Stimulated activated CD4-positive, alpha-beta T cell treated with anti-CD3 and anti-CD28 coated beads, Interleukin-15, amount 100 ng/mL, for 24 hours (primary cell): ENCODE results near the gene PSTPIP1.
A peak's percentile ranks its signal among the peaks of the same experiment; 100 is the strongest.

Experiments
- DNase-seq: peaks from one replicate; pipeline ENCODE4 v3.0.0-alpha.2; 2020

Gene PSTPIP1

GRCh38 chr15:77001966-77002365 lies 7.0 kb downstream of the PSTPIP1 start:
- no peak for DNase-seq

DNA sequence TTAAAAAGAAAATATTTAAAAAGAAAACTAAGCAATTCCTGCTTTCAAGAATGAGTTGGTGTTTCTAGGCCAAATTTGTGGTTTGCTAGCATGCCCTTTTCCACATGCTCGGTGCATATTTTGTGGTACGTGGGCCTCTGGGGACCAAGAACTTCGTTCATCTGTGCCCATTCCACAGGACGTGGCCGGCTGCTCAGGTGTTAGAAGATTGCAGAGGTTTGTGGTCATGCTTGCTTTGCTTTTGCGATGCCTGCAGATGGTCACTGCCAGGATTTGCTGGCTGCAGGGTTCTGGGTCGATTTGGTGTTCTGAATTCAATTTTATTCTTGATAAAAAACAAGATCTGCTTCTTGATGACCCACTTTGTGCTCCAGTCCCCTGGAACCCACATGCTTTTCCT lies 7.5 kb downstream of the PSTPIP1 start:
- peak; percentile 47 for DNase-seq

GRCh38 chr15:77002954-77003912 lies 8.3 kb downstream of the PSTPIP1 start:
- peak; percentile 87 for DNase-seq

DNA sequence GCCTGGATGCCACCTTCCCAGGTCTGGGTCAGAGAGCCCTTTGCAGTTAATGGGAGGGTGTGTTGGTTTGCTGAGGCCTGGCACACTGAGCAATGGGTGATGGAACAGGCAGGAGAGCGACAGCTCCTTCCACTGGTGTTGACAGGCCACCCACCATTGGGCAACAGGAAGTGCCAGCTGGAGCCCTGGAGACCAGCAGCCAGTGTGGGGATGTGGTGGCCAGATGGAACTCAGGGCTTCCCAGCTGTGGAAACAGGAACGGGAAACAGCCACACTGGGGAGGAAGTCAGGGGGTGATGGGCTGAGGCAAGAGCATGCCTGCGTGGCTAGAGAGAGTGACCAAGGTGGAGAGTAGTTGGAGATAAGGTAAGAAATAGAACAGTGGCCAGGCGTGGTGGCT lies 9.3 kb downstream of the PSTPIP1 start:
- DNase-seq, result no peak

- no peak for DNase-seq
These were observed 14.2 kb downstream of the PSTPIP1 start for GRCh38 chr15:77009176-77009575.

GRCh38 chr15:77009646-77010311 lies 14.9 kb downstream of the PSTPIP1 start:
- no peak for DNase-seq

- no peak for DNase-seq
These were observed 15.4 kb downstream of the PSTPIP1 start for GRCh38 chr15:77010312-77010686.

DNA sequence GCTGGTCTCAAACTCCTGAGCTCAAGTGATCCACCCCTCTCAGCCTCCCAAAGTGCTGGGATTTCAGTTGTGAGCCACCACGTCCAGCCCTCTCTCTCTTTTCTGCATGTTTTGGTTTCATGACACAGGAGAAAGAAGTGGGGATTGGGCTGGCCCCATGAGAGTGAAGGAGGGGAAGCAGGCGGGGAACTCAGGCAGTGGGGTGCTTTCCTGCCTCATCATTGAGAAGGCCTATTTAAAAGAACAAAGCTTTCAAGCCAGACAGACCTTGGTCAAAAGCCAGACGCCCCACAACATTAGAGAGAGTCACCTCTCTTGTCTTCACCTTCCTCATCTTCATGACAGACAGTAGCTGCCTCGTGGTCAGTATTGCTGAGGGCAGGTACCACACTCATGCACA lies 15.9 kb downstream of the PSTPIP1 start:
- no peak for DNase-seq

DNA sequence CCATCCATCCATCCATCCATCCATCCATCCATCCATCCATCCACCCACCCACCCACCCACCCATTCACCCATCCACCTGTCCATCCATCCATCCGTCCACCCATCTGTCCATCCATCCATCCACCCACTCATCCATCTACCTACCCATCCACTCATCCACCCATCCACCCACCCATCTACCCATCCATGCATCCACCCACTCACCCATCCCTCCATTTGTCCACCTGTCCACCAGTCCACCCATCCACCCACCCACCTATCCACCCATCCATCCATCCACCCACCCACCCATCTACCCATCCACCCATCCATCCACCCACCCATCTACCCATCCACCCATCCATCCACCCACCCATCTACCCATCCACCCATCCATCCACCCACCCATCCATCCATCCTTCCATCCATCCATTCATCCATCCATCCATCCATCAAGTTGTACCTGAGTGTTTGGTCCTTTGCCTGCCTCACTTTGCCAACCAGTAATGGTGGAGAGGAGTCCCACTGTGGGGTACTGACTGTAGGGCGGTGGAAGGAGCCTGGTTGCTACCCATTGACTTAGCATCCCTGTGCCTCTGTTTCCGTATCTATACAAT lies 17.3 kb downstream of the PSTPIP1 start:
- no peak for DNase-seq

GRCh38 chr15:77012868-77013267 lies 17.9 kb downstream of the PSTPIP1 start:
- peak; percentile 40 for DNase-seq

DNA sequence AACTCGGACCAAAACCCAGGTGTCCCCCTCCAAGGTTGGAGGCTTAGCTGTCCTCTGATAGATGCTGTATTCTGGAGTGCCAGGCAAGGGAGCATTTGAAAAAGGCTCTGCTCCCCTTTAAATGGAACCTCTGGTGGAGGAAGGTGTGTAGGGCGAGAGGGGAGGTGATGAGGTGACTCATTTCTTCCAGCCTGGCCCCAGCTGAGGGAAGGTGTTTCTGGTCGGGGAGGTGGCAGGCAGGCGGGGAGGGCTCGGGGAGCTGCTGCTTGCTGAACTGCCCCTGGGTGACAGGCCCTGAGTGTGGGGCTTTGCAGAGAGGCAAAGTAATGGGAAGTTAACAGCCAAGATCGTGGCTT lies 18.8 kb downstream of the PSTPIP1 start:
- peak; percentile 90 for DNase-seq

DNA sequence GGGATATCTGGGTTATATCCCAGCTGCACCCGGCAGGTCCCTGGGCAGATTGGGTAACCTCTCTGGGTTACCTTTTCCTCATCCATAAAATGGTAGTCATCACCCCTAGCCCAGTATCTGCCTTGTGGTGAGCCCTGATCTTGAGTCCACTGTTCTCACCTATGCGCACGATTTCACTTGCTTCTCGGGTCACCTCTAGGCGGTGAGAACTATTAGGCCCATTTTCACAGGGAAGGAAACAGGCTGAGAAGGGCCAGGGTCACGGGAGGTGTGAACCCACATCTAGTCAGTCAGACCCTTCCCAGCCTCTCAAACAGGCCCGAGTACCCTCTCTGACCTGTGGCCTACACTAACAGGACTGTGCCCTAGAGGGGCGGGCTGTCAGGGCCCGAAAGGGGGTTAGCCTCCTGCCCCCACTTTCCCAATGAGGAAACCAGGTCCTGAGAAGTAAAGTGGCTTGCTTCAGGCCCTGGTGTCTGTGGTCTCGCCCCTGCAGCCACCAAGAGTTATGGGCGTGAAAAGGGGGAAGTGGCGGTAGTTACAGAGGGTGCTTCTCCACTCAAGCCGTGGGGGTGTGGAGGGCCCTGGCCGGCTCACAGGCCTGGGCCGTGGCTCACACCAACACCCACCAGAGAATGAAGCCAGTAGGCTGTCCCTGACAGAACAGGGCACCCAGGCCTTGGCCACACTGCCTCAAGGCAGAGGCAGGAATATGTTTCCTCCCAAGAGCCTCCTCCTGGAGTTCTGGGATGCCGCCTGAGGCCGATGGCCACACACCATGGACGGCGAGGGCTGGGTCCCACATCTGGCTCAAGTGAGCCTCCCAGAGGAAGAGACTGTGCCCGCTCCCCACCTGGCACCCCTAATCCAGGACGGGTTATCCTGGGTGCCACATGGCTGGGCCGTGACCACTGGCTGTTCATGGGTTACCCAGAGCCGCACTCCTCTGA lies 19.5 kb downstream of the PSTPIP1 start:
- peak; percentile 30 for DNase-seq

- no peak for DNase-seq
These were observed 20.9 kb downstream of the PSTPIP1 start for GRCh38 chr15:77015646-77016320.

- no peak for DNase-seq
These were observed 21.4 kb downstream of the PSTPIP1 start for GRCh38 chr15:77016321-77016695.

GRCh38 chr15:77017091-77017660 lies 22.2 kb downstream of the PSTPIP1 start:
- no peak for DNase-seq

- DNase-seq, result no peak
These were observed 23.1 kb downstream of the PSTPIP1 start for GRCh38 chr15:77017761-77018720.

DNA sequence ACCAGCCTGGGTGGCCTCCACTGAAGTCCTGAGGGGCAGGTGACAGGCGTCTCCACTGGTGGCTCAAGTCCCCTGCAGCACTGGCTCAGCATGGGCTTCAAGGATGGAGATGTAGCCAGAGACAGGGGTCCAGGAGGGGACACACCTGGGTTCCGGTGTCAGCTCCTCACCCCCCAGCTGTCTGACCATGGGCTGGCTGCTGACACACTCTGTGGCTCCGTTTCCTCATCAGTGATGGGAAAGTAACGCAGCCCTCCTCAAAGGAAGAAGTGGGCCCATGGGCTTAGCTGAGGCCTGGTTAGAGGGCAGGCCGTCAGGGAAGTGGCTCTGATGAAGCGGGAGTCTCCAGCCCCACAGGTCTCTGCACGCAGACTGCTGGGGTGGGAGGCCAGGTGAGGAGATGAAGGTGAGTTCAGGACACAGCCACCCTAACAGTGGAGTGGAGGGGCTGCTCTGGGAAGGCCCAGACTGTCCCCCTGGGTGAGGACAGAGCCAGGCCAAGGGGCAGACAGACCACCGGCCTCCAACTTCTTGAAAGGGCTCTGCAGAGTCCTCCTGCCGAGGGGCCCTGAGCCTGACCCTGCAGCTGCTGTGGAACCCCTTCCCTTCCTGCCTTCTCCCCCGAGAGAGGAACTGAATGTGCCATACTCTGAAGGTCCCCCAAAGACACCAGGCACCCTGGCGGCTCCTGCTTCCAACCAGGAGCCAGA lies 24.0 kb downstream of the PSTPIP1 start:
- DNase-seq, result no peak

GRCh38 chr15:77019521-77020331 lies 24.8 kb downstream of the PSTPIP1 start:
- DNase-seq, result peak; percentile 67
